Loucy (cell line): ENCODE data around the gene LSM3.
"Not testable (repeated sequence)": the region's sequence is repeated elsewhere in the genome, so short reads cannot be mapped to it uniquely, and the experiment has no call there.

Source experiments
- EZH2phosphoT487 ChIP-seq: fragments of 200-600 bp; IDR thresholded peaks from 2 replicates; pipeline ENCODE4 v1.6.1; 2018; ENCODE audit warnings: antibody characterized with exemption, mild to moderate bottlenecking, moderate library complexity, borderline replicate concordance
- TF ChIP-seq, protein P1 (sequence below): fragments of 200-600 bp; sonication (generic); conservative IDR thresholded peaks from 2 replicates; pipeline ENCODE4 v1.5.1; 2014; ENCODE audit warnings: mild to moderate bottlenecking, antibody characterized with exemption, low read length

DNA sequence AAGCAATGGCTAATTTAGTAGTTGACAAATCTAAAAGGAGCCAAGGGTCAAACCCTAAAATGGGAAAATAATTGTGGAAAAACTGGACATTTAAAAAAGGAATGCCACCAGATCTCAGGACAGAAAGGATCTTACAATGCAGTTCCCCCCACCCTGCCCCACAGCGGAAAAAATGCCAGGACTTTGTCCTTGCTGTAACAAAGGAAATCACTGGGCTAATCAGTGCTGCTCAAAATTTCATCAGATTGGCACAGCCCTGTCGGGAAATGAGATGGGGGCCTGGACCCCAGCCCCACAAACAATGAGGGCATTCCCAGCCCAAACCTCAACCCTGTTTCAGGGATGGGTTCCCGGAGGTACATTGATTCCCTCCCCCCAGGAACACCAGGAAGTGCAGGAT lies 47.7 kb downstream of the LSM3 start:
- TF ChIP-seq, protein P1, sequence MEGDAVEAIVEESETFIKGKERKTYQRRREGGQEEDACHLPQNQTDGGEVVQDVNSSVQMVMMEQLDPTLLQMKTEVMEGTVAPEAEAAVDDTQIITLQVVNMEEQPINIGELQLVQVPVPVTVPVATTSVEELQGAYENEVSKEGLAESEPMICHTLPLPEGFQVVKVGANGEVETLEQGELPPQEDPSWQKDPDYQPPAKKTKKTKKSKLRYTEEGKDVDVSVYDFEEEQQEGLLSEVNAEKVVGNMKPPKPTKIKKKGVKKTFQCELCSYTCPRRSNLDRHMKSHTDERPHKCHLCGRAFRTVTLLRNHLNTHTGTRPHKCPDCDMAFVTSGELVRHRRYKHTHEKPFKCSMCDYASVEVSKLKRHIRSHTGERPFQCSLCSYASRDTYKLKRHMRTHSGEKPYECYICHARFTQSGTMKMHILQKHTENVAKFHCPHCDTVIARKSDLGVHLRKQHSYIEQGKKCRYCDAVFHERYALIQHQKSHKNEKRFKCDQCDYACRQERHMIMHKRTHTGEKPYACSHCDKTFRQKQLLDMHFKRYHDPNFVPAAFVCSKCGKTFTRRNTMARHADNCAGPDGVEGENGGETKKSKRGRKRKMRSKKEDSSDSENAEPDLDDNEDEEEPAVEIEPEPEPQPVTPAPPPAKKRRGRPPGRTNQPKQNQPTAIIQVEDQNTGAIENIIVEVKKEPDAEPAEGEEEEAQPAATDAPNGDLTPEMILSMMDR, result not testable (repeated sequence)
- not testable (repeated sequence) for TF ChIP-seq EZH2phosphoT487
